Measurements from ENCODE around the gene PEX10. TPM values are rescaled to one million over a fixed set of nuclear protein-coding genes. Genes with fewer than 3 reads are reported as not detected.

PEX10 gene
- total RNA-seq, 4 donors from 2014 or later, result 27.6 to 44.7 (median 37.8) TPM

- Histone ChIP-seq H3K27ac (no peak overlapping the region), H3K27me3 (no peaks in the 10 kb centered on the region), H3K4me1 (peaks cover 0 to 18% (median 5%) of the 10 kb centered on the region in 4 donors), H3K36me3 (peaks cover 0 to 82% (median 20%) of the 10 kb centered on the region in 3 donors), H3K9me3 (no peaks in the 10 kb centered on the region), H3K4me3 (no peak overlapping the region)
- TF ChIP-seq EP300 (IDR thresholded peaks at IDR 0.05) (no peak), CTCF (IDR thresholded peaks at IDR 0.05) (no peak)
- no peak for DNase-seq (ENCODE audit: low spot score in 2 of 2)
- WGBS, 2 donors, result 81 to 84% methylated on average over 25 of the region's 25 CpGs
These were observed 5.0 kb downstream of the PEX10 start for GRCh38 chr1:2407166-2407990.

GRCh38 chr1:2406451-2407041 is 5.8 kb downstream of the PEX10 start:
- H3K9me3 ChIP-seq, result no peaks in the 10 kb centered on the region
- no peak for DNase-seq (ENCODE audit: low spot score in 2 of 2)
- H3K4me1 ChIP-seq, result peaks cover 0 to 15% (median under 1%) of the 10 kb centered on the region in 4 donors
- H3K27me3 ChIP-seq, result no peaks in the 10 kb centered on the region
- H3K27ac ChIP-seq, result no peak overlapping the region
- peaks cover 0 to 90% (median 28%) of the 10 kb centered on the region in 3 donors for H3K36me3 ChIP-seq
- no peak overlapping the region for H3K4me3 ChIP-seq
- TF ChIP-seq CTCF (IDR thresholded peaks at IDR 0.05), result no peak
- 77 to 86% methylated on average over 22 to 24 of the region's 26 CpGs for WGBS, 2 donors

GRCh38 chr1:2405588-2406295 is 6.6 kb downstream of the PEX10 start:
- peaks cover 0 to 9% (median 0%) of the 10 kb centered on the region in 4 donors for H3K4me1 ChIP-seq
- H3K27me3 ChIP-seq, result no peaks in the 10 kb centered on the region
- no peak overlapping the region for H3K4me3 ChIP-seq
- WGBS, 2 donors, result 60 to 68% methylated on average over 19 to 25 of the region's 28 CpGs
- H3K9me3 ChIP-seq, result no peaks in the 10 kb centered on the region
- TF ChIP-seq EP300 (IDR thresholded peaks at IDR 0.05), result no peak
- no peak for TF ChIP-seq POLR2A (IDR thresholded peaks at IDR 0.05)
- TF ChIP-seq CTCF (IDR thresholded peaks at IDR 0.05), result no peak
- H3K27ac ChIP-seq, result no peak overlapping the region
- H3K36me3 ChIP-seq, result peaks cover 0 to 96% (median 29%) of the 10 kb centered on the region in 3 donors
- DNase-seq (ENCODE audit: low spot score in 2 of 2), result no peak

GRCh38 chr1:2404890-2405511 is 7.4 kb downstream of the PEX10 start:
- no peak for DNase-seq (ENCODE audit: low spot score in 2 of 2)
- Histone ChIP-seq H3K4me1 (peaks cover 0 to 5% (median 0%) of the 10 kb centered on the region in 4 donors), H3K9me3 (no peaks in the 10 kb centered on the region), H3K27me3 (no peaks in the 10 kb centered on the region), H3K4me3 (no peak overlapping the region), H3K36me3 (peaks cover 0 to 98% (median 35%) of the 10 kb centered on the region in 3 donors), H3K27ac (no peak overlapping the region)
- TF ChIP-seq EP300 (IDR thresholded peaks at IDR 0.05), result no peak
- TF ChIP-seq POLR2A (IDR thresholded peaks at IDR 0.05), result no peak
- no peak for TF ChIP-seq CTCF (IDR thresholded peaks at IDR 0.05)
- WGBS, 2 donors, result 67 to 78% methylated on average over 22 to 24 of the region's 24 CpGs
